Mesenchymal stem cell (in vitro differentiated cells and primary cell): ENCODE measurements around the gene RNF227.

Experiments used
- DNase-seq: peaks from one replicate; pipeline ENCODE4 v3.0.0-alpha.2; 2013
- H2AFZ ChIP-seq: one replicate; pipeline ENCODE4 v1.6.1; 2013; ENCODE audit warnings: low read depth, mild to moderate bottlenecking, control low read depth, inconsistent platforms, low read length, moderate library complexity
- H2AK5ac ChIP-seq: 2 replicates; pipeline ENCODE4 v1.6.1; 2013; ENCODE audit warnings: low read length, moderate library complexity, mild to moderate bottlenecking, inconsistent platforms; ENCODE audit not compliant: severe bottlenecking
- H2BK120ac ChIP-seq: one replicate; pipeline ENCODE4 v1.6.1; 2013; ENCODE audit warnings: low read depth, mild to moderate bottlenecking, inconsistent platforms, low read length, moderate library complexity
- H2BK12ac ChIP-seq, 2 experiments: one replicate each; pipeline ENCODE4 v1.6.1; 2013; ENCODE audit warnings: inconsistent platforms in 2 of 2, low read length in 2 of 2, mild to moderate bottlenecking in 2 of 2, moderate library complexity in 2 of 2, control low read depth in 1 of 2
- H2BK15ac ChIP-seq: one replicate; pipeline ENCODE4 v1.6.1; 2013; ENCODE audit warnings: mild to moderate bottlenecking, low read depth, inconsistent platforms; ENCODE audit not compliant: poor library complexity, severe bottlenecking
- H2BK5ac ChIP-seq: 2 replicates; pipeline ENCODE4 v1.6.1; 2013; ENCODE audit warnings: low read depth, mild to moderate bottlenecking, low read length, control low read depth, inconsistent platforms; ENCODE audit not compliant: poor library complexity, severe bottlenecking
- H3K14ac ChIP-seq, 2 experiments: one replicate each; pipeline ENCODE4 v1.6.1; 2013; ENCODE audit warnings: inconsistent platforms in 2 of 2, low read length in 2 of 2, control low read depth in 1 of 2, mild to moderate bottlenecking in 1 of 2, moderate library complexity in 1 of 2
- H3K18ac ChIP-seq, 2 experiments: one replicate each; pipeline ENCODE4 v1.6.1; 2013; ENCODE audit warnings: inconsistent platforms in 2 of 2, low read length in 2 of 2, control low read depth in 1 of 2, low read depth in 1 of 2, mild to moderate bottlenecking in 1 of 2
- H3K23ac ChIP-seq, 2 experiments: one replicate each; pipeline ENCODE4 v1.6.1; 2013; ENCODE audit warnings: inconsistent platforms in 2 of 2, low read length in 2 of 2, mild to moderate bottlenecking in 2 of 2, moderate library complexity in 2 of 2, control low read depth in 1 of 2
- H3K27ac ChIP-seq: 2 replicates; pipeline ENCODE4 v1.5.1; 2013; ENCODE audit warnings: mild to moderate bottlenecking, moderate library complexity, low read length, control low read depth, inconsistent platforms; ENCODE audit not compliant: poor library complexity, severe bottlenecking
- H3K27me3 ChIP-seq, 2 experiments: 2 replicates each; pipeline versions ENCODE4 v1.6.1 to v1.7.0; 2013; ENCODE audit warnings: low read length in 2 of 2, mild to moderate bottlenecking in 2 of 2, moderate library complexity in 2 of 2, control low read depth in 1 of 2, inconsistent platforms in 1 of 2; ENCODE audit not compliant: control insufficient read depth in 1 of 2, insufficient read depth in 1 of 2
- H3K36me3 ChIP-seq, 2 experiments: 2 replicates each; pipeline versions ENCODE4 v1.6.1 to v1.7.0; 2013; ENCODE audit warnings: low read length in 2 of 2, control low read depth in 1 of 2, inconsistent platforms in 1 of 2, low read depth in 1 of 2, mild to moderate bottlenecking in 1 of 2; ENCODE audit not compliant: insufficient read depth in 2 of 2, control insufficient read depth in 1 of 2
- H3K4ac ChIP-seq, 2 experiments: one replicate each; pipeline ENCODE4 v1.6.1; 2013; ENCODE audit warnings: inconsistent platforms in 2 of 2, low read length in 2 of 2, mild to moderate bottlenecking in 2 of 2, moderate library complexity in 2 of 2, control low read depth in 1 of 2, low read depth in 1 of 2
- H3K4me1 ChIP-seq: 2 replicates; pipeline ENCODE4 v1.6.1; 2013; ENCODE audit warnings: low read depth, low read length, control low read depth; ENCODE audit not compliant: control insufficient read depth, insufficient read depth
- H3K4me2 ChIP-seq: 2 replicates; pipeline ENCODE4 v1.6.1; 2013; ENCODE audit warnings: low read length, mild to moderate bottlenecking, inconsistent platforms; ENCODE audit not compliant: poor library complexity, severe bottlenecking
- H3K4me3 ChIP-seq, 2 experiments: 2 replicates each; pipeline versions ENCODE4 v1.5.1 to v1.7.0; 2013; ENCODE audit warnings: low read length in 2 of 2, mild to moderate bottlenecking in 2 of 2, control low read depth in 1 of 2, low read depth in 1 of 2; ENCODE audit not compliant: insufficient read depth in 1 of 2
- H3K79me1 ChIP-seq: replicated peaks from 2 replicates; pipeline ENCODE4 v1.6.1; 2013; ENCODE audit warnings: mild to moderate bottlenecking, control low read depth, low read length, inconsistent platforms; ENCODE audit not compliant: poor library complexity, severe bottlenecking
- H3K9ac ChIP-seq: 2 replicates; pipeline ENCODE4 v1.7.0; 2013; ENCODE audit warnings: mild to moderate bottlenecking, low read length, moderate library complexity
- H3K9me3 ChIP-seq: 2 replicates; pipeline ENCODE4 v1.7.0; 2013; ENCODE audit warnings: mild to moderate bottlenecking, low read length; ENCODE audit not compliant: control insufficient read depth
- H4K8ac ChIP-seq: one replicate; pipeline ENCODE4 v1.6.1; 2013; ENCODE audit warnings: inconsistent platforms, mild to moderate bottlenecking, low read length, moderate library complexity
- H4K91ac ChIP-seq: one replicate; pipeline ENCODE4 v1.6.1; 2013; ENCODE audit warnings: mild to moderate bottlenecking, low read length, inconsistent platforms
- WGBS: methylation state at CpG from one replicate; pipeline ENCODE4 v1.1.7; 2013; ENCODE audit warnings: mixed read lengths; 5-methylcytosine and 5-hydroxymethylcytosine counted together

RNF227 gene

GRCh38 chr17:7889166-7889955 is 26.7 kb downstream of the RNF227 start:
- H4K91ac ChIP-seq, result peak overlapping the region; percentile 73
- no peaks in the 10 kb centered on the region for H3K27me3 ChIP-seq
- H3K9me3 ChIP-seq, result no peaks in the 10 kb centered on the region
- peak; percentile 94 for DNase-seq
- H3K27ac ChIP-seq, result peak overlapping the region; percentile 96
- peak overlapping the region; percentile 14 for H2AK5ac ChIP-seq
- WGBS, result 48% methylated on average over 11 of the region's 11 CpGs
- H2BK5ac ChIP-seq, result peak overlapping the region; percentile 22
- H2AFZ ChIP-seq, result no peak overlapping the region
- peak overlapping the region in 1 of 2 experiments; percentile 90 for H3K4ac ChIP-seq
- peaks cover 36% of the 10 kb centered on the region in 2 experiments for H3K36me3 ChIP-seq
- peak overlapping the region; percentile 50 to 71 for H2BK12ac ChIP-seq
- peak overlapping the region in 1 of 2 experiments; percentile 4 for H3K14ac ChIP-seq
- peak overlapping the region; percentile 92 for H3K4me2 ChIP-seq
- peak overlapping the region in 1 of 2 experiments; percentile 94 for H3K4me3 ChIP-seq
- H3K4me1 ChIP-seq, result peaks cover 20% of the 10 kb centered on the region
- no peak overlapping the region for H4K8ac ChIP-seq
- no peak overlapping the region for H2BK15ac ChIP-seq
- H3K79me1 ChIP-seq, result peaks cover 31% of the 10 kb centered on the region
- peak overlapping the region; percentile 88 for H3K9ac ChIP-seq
- no peak overlapping the region for H2BK120ac ChIP-seq
- H3K18ac ChIP-seq, result peak overlapping the region in 1 of 2 experiments; percentile 83
- no peak overlapping the region for H3K23ac ChIP-seq

DNA sequence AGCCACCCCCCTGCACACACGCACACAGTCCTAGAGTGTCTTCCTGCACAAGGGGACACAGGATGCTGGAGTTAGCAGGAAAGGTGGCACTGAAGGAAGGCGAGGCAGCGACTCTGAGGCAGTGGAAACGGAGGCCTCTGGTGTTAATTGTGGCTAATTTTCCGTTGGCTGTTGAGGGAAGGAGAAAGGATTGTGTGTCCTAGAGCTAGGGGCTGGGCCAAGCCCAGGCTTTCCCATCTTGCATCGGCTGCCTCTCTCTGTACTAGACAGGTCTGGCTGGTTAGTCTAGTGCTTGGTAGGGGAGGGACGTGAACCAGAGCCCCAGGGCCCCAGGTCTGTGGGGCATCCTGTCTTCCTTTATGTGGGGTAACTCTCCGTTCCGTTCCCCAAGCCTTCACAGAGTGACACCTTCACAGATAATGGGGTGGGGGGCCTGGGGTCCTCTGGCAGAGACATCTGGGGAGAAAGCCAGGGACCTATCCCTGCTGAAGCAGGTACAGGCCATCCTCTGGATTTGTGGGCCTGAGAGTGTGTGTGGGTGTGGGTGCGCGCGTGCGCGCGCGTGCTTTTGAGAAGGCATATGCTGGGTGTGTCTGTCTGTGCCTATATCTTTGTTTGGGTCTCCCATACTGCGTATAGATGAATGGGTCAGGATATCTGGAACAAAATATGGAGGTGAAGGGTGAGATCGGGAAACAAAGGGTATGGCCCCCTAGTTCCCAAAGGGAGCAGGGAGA is 27.7 kb downstream of the RNF227 start, which contains the start of gene CHD3:
Gene CHD3 (plus strand): TSS at position 606 of the 737 bp plus-strand sequence. CDS start 212 bp downstream, outside the sequence.
- Histone ChIP-seq H3K4ac (peak within 1 kb of the TSS; percentile 85 to 90), H3K27me3 (no peaks in the 10 kb centered on the region), H3K79me1 (peaks cover 21% of the 10 kb centered on the region), H3K9me3 (no peaks in the 10 kb centered on the region), H2AK5ac (peak within 1 kb of the TSS; percentile 97), H3K4me1 (peaks cover 20% of the 10 kb centered on the region), H4K8ac (peak within 1 kb of the TSS; percentile 92), H3K36me3 (peaks cover 26% of the 10 kb centered on the region in 2 experiments), H2AFZ (peak within 1 kb of the TSS; percentile 70), H3K4me2 (peak within 1 kb of the TSS; percentile 92), H4K91ac (peak within 1 kb of the TSS; percentile 97), H3K18ac (peak within 1 kb of the TSS; percentile 96 to 98), H2BK15ac (peak within 1 kb of the TSS; percentile 94), H3K9ac (peak within 1 kb of the TSS; percentile 88), H3K23ac (peak within 1 kb of the TSS in 1 of 2 experiments; percentile 79), H3K27ac (peak within 1 kb of the TSS; percentile 96), H3K14ac (peak within 1 kb of the TSS in 1 of 2 experiments; percentile 99), H2BK12ac (peak within 1 kb of the TSS; percentile 94 to 95), H2BK5ac (peak within 1 kb of the TSS; percentile 59), H2BK120ac (peak within 1 kb of the TSS; percentile 94), H3K4me3 (peak within 1 kb of the TSS; percentile 55 to 94)
- peak; percentile 68 for DNase-seq
- WGBS, result 59% methylated on average over 18 of the region's 18 CpGs

DNA sequence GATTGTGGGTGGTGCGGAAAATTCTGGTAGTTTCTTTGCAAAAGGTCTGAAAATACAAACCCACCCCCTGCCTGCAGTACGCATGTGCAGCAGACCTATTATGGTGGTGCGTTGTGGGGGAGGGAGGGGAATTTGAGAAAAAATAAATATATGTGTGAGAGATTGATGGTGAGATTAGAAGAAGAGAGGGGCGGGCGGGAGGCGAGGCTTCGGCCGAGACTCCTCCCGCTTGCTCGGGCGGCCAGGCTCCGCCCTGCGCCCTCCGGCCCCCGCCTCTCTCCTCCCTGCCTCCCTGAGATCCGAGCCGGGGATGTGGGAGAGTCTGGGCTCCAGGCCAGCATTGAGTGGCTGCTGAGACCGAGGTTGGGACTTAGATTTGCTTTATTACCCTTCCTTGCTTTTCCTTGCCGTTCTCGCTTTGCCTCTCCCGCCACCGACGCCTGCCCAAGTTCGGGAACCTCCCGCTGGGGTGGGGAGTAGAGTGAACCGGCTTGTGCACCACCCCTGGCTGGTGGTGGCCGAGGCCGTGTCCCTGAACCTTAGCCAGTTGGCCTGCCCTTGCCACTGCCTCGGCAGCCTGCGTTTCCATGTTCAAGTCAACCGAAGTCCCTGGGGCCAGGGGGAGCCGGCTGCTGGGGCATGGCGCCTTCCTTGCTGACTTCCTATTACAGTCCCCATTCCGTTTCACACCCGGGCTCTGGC is 28.5 kb downstream of the RNF227 start:
- 1% methylated on average over 24 of the region's 35 CpGs for WGBS
- Histone ChIP-seq H2BK12ac (peak overlapping the region; percentile 94 to 95), H3K18ac (peak overlapping the region; percentile 96 to 98), H3K36me3 (peaks cover 20 to 22% of the 10 kb centered on the region in 2 experiments), H3K9ac (peak overlapping the region; percentile 91), H4K8ac (peak overlapping the region; percentile 92), H3K27ac (peak overlapping the region; percentile 96), H2BK15ac (peak overlapping the region; percentile 94), H3K9me3 (no peaks in the 10 kb centered on the region), H3K4me3 (peak overlapping the region; percentile 55 to 94), H3K79me1 (peaks cover 16% of the 10 kb centered on the region), H4K91ac (peak overlapping the region; percentile 97), H2BK120ac (peak overlapping the region; percentile 94), H2BK5ac (peak overlapping the region; percentile 59), H3K23ac (peak overlapping the region in 1 of 2 experiments; percentile 79), H3K14ac (peak overlapping the region in 1 of 2 experiments; percentile 99), H2AK5ac (peak overlapping the region; percentile 71), H3K4me1 (peaks cover 20% of the 10 kb centered on the region), H3K27me3 (no peaks in the 10 kb centered on the region), H3K4ac (peak overlapping the region; percentile 85 to 90), H2AFZ (peak overlapping the region; percentile 70), H3K4me2 (peak overlapping the region; percentile 94)
- DNase-seq, result peak; percentile 97
